NCI-H524 treated with DMSO at 0.1 percent for 48 hours (cell line): Measurements from ENCODE around the gene EEFSEC.

Experiments
- DNase-seq: peaks from one replicate; lab custom pipeline; 2025; lab: John Stamatoyannopoulos, UW

The EEFSEC gene

DNA sequence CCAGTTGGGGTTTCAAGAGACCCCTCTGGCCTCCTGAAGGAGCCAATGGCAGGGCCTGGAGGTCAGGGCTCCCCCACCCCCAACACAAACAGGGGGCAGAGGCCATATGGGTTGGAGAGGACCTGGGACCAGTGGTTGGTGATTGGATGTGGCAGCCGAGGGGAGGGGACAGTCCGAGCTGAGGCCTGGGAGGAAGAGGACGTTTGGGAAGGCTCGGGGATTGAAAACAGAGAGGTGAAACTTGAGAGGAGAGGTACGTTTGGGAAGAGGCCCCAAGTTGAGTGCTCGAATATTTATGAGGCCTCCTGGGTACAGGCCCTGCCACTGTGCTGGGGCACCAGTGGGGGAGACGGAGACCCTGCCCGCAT, 259.7 kb downstream of the EEFSEC start:
- no peak for DNase-seq

DNA sequence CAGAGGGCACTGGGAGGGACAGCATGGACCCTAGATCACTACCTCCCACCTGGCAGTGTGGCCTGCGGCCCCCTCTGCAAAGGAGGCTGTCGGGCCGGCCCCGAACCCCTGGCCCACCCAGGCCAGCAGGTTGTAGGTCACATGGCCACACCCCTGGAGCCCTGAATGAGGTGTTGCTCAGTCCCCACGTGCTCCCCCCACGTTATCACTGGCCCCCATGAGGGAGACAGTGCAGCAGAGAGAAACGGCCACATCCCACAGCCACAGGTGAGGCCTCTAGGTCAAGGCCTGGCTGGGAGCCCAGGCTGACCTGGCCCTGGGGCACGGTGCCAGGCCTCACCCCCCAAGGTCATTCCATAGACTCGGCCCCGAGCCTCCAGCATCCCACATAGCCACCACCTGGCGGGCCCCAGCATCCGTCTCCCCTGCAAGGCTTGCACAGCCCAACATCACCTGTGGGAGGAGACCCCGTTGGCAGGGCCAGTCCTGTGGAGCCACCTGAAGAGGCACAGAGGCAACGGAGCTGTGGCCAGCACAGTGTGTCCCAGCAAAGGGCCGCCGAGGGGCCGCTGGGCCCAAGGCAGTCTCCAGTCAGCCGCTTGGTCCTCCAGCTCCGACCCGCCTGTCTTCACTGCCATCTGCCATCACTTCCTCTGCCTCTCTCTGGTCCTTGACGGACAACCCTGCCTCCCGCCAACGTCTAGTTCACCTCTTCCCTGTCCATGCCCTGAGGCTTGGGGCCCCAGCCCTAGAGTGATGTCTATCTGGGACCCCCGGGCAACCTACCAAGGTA, 260.3 kb downstream of the EEFSEC start:
- no peak for DNase-seq

DNA sequence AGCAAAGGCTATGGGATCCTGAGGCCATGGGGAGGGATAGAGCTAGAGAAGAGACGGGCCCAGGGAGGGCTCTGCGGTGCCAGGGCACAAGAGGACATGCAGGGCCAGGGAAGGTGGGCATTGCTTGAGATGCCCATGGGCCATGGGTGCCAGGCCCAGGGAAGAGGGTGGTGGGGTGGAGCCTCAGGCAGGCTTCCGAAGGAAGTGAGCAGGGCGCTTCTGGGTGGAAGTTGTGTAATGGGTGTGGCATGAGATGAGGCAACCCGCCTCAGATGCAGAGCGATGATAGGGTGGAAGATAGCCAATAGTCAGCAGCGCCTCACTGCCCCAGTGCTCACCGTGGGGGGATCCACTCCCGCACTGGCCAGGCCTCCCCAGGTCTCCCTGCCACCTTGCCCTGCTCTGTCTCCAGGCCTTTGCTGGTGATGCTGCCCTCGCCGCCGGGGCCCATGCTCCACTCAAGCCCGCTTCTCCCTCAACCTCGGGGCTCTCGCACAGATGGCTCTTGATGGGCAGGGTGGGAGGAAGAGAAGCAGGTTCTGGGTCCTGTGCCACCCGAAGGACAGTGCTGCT, 262.0 kb downstream of the EEFSEC start:
- no peak for DNase-seq

DNA sequence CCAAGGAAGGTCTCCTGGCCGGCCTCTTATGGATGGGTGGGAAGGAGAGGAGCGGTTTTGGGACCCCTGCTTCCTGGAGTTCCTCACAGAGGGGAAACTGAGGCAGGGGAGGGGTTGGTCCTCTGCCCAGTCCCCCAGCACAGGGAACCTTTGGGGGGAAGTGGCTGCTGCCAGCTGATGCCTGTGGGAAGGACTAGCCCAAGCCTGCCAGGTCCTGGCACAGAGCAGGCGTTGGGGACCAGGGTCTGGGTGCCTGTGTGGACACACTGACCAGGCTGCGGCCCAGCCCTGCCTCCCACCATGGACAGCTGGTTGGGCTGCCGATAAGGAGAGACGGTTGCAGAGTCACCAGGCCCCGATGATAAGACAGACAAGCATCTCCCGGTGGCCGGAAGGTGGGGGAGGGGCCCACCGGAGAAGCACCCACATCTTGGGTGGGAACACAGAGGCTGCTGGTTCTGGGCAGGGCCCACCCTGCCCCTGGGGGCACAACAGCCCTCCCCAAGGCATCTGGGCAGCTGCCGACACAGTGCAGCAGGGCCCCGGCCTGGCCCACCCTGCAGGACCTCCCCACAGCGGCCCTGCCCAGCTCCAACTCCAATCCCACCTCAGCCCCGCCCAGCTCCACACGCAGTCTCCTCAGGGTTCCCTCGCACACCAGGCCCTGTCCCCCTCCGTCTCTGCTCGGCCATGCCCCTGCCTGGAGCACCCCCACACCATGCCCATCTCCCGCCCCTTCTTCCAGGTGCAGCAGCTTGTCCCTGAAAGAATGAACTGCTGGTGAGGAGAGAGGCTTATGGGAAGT, 262.7 kb downstream of the EEFSEC start:
- no peak for DNase-seq

DNA sequence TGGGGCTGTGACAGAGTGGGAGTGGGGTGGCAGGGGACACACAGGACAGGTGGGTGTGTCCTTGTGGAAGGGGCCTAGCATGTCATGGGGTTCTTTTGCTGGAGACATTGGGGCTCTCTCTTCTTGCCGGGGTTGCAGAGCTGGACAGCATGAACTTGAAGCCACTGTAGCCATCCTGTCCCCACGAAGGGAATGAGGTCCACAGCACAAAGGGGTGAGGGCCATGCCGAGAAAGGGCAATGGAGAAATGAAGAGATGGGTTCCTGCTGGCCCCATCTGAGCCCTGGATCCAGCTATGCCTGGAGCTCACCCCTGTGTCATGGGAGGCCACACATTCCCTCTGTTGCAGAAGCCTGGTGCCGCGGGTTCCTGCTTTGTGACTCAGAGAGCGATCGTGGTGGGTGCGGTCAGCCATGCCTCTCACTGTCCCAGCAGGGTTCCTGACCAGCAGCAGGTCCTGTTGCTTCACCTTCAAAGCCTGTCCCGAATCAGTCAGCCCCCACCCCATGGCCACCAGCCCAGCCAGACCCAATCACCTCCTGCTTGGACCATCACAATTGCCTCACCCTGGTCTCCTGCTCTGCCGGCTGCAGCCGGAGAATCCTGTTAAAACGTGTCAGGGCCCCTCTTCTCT, 263.4 kb downstream of the EEFSEC start:
- DNase-seq = no peak

DNA sequence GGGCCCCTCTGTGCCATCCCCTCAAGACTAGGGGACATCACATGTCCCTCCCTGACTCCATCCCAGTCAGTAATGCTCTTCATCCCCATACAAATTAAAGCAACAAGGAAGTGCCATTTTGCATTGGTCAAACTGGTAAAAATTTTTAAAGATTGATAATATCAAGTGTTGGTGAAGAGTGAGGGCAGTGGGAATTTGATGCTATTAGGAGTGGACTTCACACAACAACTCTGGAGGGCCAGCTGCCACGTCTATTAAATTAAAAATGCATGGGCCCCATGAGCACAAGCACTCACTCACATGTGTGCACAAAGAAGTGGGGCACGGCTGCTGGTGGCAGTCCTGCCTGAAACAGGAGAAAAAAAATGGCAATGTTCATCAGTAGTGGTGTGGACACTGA, 265.6 kb downstream of the EEFSEC start:
- DNase-seq = no peak

DNA sequence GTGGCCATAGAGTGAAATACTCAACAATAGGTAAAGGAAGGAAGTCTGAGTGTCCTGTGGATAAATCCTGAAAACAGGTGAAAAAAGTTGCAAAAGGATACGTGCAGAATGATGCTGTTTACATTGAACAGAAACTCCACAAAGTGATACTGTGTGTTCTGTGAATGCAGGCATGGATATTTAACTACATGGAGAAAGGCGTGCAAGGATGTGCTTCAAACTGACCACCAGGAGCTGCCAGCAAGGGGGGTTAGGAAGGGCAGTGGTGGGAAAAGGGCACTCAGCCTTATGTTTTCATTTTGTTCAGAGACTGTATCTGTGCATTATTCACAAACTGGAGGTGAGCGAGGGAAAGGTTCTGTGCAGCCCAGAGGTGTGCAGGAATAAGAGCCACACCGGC, 266.0 kb downstream of the EEFSEC start:
- no peak for DNase-seq

DNA sequence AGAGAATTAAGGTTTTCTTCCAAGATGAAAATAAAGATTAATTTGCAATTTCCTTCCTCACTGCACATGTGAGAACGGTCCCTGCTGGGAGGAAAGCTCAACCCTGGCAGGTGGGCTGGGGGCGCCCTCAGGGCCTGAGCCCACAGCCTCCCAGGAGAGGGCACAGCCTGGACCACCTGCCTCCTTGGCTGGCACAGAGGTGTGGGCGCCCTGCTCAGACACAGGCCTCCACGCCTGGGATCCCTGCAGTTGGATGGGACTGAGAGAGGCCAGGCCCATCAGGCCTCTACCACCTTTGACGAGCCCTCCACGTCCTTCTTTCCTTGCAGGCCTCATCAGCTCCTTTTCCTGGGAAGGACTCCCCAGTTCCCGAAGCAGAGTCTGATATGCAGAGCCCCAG, 267.0 kb downstream of the EEFSEC start:
- no peak for DNase-seq

DNA sequence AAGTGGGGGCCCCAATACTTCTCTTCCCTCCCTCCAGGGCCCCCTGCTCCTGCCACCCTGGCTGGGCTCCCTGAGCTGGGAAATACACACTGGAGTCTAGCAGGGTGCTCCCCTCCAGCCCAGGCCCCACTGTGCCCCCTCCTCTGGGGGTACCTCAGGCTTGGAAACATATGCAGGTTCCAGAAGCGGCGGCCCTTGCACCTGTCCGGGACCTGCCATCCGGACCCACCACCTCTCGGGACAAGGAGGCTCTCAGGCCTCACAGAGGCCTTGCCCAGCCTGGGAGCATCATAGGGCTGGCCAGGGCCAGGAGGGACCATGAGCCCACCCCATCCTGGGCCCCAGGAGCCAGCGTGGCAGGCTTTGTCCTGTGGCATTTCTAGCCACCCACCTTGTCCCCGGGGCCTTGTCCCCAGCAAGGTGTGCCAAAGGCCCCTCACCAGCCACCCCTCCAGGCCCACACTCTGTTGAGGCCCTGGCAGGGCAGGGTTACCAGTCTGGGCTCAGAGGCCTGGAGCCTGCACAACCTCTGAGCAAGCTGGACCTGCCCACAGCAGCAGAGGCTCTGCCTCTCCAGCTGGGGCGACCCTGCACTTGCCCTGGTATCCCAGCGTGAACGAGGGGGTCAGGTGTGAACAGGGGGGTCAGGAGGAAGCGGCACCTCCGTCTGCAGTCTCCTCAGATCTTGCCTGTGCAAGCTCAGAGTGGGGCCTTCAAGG, 267.6 kb downstream of the EEFSEC start:
- no peak for DNase-seq

DNA sequence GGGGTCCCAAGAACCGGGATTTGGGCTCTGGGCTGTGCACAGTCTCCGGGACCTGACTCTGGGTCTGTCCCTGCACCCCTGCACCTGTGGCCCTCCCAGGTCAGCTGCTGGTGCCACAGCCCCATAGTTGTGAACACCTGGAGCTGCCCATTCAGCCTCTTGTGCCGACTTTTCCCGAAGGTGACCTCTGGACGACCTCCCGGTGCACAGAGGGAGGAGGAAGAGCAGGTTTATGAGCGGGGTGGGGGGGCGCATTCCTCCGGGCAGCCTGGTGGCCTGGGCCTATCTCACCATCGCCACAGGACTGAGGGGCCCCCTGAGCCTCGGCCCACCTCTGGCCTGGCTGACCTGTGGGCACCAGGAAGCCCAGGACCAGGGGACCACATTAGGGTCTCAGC, 268.2 kb downstream of the EEFSEC start:
- DNase-seq = no peak

DNA sequence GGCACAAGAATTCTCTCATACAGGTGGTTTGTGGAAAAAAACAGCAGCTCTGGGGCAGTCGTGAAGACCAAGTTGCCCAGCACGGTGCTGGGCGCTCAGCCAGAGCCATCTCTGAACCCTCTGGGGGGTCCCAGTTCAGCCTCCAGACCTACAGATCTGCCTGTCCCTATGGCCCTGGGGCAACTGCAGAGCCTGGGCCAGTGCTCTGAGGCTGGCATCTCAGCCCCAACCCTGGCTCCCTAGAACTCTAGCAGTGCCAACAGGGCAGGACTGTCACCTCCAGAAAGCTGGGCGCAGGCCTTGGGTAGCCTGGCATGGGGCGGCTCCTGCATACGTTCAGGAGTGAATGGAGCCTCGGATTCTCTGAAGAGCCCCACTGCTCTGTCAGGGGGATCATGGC, 268.7 kb downstream of the EEFSEC start:
- DNase-seq = no peak

DNA sequence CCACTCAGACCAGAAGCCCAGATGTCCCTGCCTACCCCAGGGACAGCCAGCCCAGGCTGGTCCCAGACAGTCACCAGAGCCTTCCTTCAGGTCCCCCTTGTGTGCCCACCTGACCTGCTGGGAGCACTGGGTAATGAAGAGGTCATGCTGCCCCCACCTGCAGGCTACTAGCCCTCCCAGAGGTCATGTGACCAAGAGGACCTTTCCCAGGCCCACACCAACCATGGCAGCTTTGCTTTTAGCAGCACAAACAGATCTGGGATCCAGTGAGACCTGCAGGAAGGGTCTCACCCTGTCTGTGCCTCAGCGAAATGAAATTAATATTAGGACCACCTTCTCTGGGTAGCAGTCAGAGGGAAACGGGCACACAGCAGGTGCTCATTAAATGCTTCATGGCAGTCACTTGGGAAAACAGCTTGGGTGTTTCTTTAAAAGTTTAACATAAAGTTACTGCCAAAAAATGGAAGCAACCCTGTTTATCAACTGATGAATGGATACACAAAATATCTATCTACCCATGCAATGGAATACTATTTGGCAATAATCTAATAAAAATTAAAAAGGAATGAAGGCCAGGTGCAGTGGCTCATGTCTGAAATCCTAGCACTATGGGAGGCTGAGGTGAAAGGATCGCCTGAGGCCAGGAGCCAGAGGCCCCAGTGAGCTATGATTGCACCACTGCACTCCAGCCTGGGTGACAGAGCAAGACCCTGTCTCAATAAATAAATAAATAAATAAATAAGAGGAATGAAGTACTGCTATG, 269.7 kb downstream of the EEFSEC start:
- DNase-seq = no peak

DNA sequence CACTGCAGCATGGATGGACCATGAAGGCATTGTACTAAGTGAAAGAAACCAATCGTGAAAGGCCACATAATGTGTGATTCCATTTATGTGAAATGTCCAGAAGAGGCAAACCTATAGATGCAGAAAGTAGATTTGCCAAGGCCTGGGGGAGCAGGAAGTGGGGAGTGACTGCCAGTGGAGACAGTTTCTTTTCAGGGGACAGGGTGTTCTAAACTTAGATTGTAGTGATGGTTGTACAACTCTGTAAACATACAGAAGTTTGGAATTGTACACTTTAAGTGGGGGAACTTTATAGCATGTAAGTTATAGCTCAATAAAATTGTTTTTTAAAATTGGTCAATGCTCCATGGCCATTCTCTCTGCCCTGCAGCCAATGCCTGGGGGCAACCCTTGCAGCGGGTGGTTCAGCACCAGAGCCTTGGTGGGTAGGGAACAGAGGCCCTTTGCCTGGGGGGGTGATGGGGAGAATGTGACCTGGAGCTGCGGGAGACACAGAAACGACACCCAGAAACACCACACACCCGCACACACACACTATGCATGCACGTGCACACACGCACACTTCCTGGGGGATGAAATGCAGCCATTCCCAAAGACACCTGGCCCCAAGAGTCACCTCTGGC, 270.4 kb downstream of the EEFSEC start:
- no peak for DNase-seq

DNA sequence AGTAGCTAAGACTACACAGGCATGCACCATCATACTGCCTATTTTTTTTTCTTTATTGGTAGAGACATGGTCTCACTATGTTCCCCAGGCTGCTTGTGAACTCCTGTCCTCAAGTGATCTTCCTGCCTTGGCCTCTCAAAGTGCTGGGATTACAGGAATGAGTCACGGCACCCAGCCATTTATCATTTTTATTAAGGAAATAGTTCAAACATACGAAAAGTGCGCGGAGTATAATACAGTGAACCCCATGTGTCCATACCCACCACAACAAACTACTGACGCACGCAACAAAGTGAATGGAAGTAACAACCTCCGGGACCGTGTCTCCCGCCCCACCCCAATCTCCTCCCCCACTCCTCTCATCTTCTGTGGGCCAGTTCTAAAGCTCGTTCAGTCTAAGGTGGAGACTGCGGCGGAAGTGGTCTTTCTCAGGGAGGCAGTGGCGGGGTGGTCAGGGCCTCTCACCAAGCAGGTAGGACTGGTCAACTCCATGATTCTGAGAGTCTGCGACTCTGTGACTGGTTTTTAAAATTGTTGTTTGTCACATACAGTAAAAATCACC, 271.3 kb downstream of the EEFSEC start:
- no peak for DNase-seq

DNA sequence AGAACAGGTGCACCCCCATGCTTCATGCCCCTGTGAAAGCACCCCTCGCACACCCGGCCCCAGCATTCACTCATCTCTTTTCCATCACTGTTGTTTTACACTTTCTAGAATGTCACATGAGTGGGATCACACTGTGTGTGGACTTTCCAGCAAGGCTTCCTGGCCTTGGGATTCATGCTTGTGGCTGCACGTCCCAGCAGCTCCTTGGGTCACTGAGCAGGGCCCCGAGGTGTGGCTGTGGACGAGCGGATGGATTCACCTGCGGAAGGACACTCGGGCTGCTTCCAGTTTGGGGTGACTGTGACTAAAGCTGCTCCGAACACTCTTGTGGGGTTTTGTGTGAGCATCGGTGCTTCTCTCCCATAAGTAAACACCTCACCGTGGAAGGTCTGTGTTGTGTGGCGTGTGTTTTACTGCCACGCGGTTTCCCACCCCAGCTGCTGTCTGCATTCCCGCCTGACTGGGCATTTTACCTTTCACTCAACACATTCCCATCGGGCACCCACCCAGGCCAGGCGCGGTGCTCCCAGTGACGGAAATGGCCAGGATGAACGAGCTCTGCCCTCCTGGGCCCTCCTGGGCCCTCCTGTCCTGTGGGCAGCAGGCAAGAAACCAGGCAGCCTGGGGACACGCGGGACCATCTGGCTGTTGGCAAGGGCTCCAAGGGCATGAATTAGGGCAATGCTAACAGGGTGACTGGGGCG, 272.0 kb downstream of the EEFSEC start:
- no peak for DNase-seq

DNA sequence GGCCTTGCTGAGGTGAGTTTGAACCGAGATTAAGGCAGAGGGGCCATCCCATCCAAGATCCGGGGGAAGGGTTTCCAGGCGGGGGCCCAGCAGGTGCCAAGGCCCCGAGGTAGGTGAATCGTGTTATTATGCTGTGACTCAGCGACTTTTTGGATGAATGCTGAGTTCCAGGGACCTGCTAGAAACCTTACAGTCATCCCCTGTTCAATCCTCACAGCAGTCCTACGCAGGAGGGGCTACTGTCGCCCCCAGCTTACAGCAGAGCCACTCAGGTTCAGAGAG, 272.5 kb downstream of the EEFSEC start:
- DNase-seq = no peak

DNA sequence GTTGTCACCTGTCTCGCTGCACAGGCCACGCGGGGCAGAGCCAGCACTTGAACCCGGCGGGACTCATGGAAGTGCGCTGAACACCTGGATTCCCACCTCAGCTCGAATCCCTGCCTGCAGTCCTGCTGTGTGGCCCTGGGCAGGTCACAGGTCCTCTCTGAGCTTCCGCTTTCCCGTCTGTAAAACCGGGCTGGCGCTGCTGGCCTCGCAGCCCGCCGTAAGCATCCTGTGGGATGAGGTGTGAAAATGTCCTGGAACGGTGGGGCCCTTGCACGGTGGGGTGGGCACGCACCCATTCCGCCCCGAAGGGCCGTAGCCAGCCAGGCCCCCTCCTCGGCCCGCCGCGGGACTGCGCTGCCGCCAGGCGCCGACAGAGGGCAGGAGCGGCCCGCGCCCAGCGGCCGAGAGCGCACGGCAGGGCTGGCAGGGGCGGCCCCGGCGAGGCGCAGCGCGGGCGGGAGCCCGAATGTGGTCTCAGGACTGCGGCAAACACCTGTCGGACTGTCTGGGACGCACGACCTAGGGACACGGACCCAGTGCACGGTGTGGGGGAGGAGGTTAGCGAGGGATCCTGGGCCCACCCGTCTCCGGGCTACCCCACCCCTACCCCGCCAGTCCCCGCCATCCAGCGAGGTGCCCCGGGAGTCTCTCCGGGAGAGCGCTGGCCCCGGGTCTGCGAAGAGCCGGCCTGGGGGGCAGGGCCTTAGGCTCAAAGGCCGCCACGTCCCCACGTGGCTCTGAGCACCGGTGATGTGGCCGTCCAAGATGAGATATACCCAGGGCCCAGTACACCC, 273.0 kb downstream of the EEFSEC start:
- no peak for DNase-seq

DNA sequence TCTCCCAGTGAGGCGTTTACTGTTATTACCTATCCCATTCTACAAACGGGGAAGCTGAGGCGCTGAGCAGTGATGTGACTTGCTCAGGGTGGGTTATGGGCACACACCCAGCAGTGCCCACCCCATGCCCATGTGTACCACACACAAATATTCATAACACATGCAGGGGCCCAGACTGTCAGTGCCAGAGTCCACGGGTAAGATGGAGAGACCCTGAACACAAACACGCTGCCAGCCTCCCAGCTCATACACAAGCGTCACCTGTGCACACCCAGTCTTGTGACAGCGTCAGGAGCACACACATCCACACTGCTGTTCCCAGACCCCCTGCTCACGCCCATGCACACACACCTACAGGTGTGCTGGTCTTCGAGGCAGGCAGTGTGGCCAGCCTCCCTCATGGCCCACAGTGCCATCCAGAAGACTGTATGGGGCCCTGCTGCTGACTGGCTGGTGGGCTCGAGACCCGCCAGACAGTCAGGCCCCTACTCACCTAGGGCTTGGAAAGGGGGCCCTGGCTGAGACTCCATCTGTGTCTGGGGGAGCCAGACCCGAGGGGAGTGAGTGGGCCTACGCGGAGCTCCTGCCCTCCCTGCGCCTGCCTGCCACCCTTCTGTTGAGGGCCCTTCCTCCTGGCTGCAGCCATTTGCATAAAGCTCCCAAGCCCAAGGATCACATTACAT, 274.0 kb downstream of the EEFSEC start:
- peak; percentile 14 for DNase-seq
